OCI-LY7 (cell line): ENCODE results near the gene LRP1B. TPM values are rescaled to one million over a fixed set of nuclear protein-coding genes. Genes with fewer than 3 reads are reported as not detected.

Experiments used
- BruUV-seq: library from RNA; stranded (reverse); fragments of 400-500 nt; replicated peaks from 2 replicates; lab custom pipeline; 2021; lab: Mats Ljungman, UMichigan
- CTCF ChIA-PET: fragments of 300-600 bp; sonication (Branson Sonifier 250); formaldehyde crosslinking; loops from one replicate; lab custom pipeline; 2022; ENCODE audit warnings: antibody characterized with exemption; ENCODE audit not compliant: unreplicated experiment; lab: Charles Lee
- POLR2A ChIA-PET: fragments of 300-600 bp; sonication (Branson Sonifier 250); formaldehyde crosslinking; loops from one replicate; lab custom pipeline; 2022; ENCODE audit warnings: antibody characterized with exemption; lab: Charles Lee
- DNase-seq: peaks from one replicate; pipeline ENCODE4 v3.0.0-alpha.2; 2015; ENCODE audit warnings: low spot score
- H2AFZ ChIP-seq: fragments of 200-600 bp; sonication (generic), shearing (Covaris generic); 2 replicates; pipeline ENCODE4 v1.6.1; 2014; ENCODE audit warnings: mild to moderate bottlenecking, antibody characterized with exemption, low read length, moderate library complexity
- H3K27ac ChIP-seq: fragments of 200-600 bp; sonication (generic); 2 replicates; pipeline ENCODE4 v1.5.1; 2014; ENCODE audit warnings: mixed run types, low read depth, mild to moderate bottlenecking, moderate library complexity, low read length, inconsistent platforms; ENCODE audit not compliant: poor library complexity, severe bottlenecking
- H3K36me3 ChIP-seq: fragments of 200-600 bp; sonication (generic); 2 replicates; pipeline ENCODE4 v1.6.1; 2014; ENCODE audit warnings: mild to moderate bottlenecking, antibody characterized with exemption, low read length, moderate library complexity, mixed read lengths; ENCODE audit not compliant: insufficient read depth
- H3K4me1 ChIP-seq: fragments of 200-600 bp; sonication (generic); 2 replicates; pipeline ENCODE4 v1.5.1; 2014; ENCODE audit warnings: mild to moderate bottlenecking, low read length; ENCODE audit not compliant: insufficient read depth, poor library complexity, severe bottlenecking
- H3K4me2 ChIP-seq: fragments of 200-600 bp; sonication (generic); 2 replicates; pipeline ENCODE4 v1.6.1; 2014; ENCODE audit warnings: mild to moderate bottlenecking, low read length
- H3K4me3 ChIP-seq: fragments of 200-600 bp; sonication (generic); 2 replicates; pipeline ENCODE4 v1.5.1; 2014; ENCODE audit warnings: mild to moderate bottlenecking, low read depth, low read length; ENCODE audit not compliant: poor library complexity, severe bottlenecking
- H3K79me2 ChIP-seq: fragments of 200-600 bp; sonication (generic); 2 replicates; pipeline ENCODE4 v1.6.1; 2016; ENCODE audit warnings: low read depth, mild to moderate bottlenecking, low read length, moderate library complexity, mixed read lengths; ENCODE audit not compliant: insufficient read depth
- H3K9me2 ChIP-seq: fragments of 200-600 bp; sonication (generic); 2 replicates; pipeline ENCODE4 v1.6.1; 2016; ENCODE audit warnings: mild to moderate bottlenecking, low read length, mixed read lengths; ENCODE audit not compliant: insufficient read depth
- H3K9me3 ChIP-seq: fragments of 200-600 bp; sonication (generic); 2 replicates; pipeline ENCODE4 v1.6.1; 2014; ENCODE audit warnings: mild to moderate bottlenecking, mixed run types, low read length, mixed read lengths
- H4K20me1 ChIP-seq: fragments of 200-600 bp; sonication (generic); 2 replicates; pipeline ENCODE4 v1.6.1; 2014; ENCODE audit warnings: mild to moderate bottlenecking, antibody characterized with exemption, low read length, moderate library complexity, mixed read lengths; ENCODE audit not compliant: insufficient read depth
- CTCF ChIP-seq: fragments of 200-600 bp; sonication (generic); conservative IDR thresholded peaks from 2 replicates; pipeline ENCODE4 v1.5.1; 2014; ENCODE audit warnings: mild to moderate bottlenecking, antibody characterized with exemption, low read length, moderate library complexity, mixed read lengths
- EZH2phosphoT487 ChIP-seq: fragments of 200-600 bp; sonication (generic); IDR thresholded peaks from 2 replicates; pipeline ENCODE4 v1.6.1; 2018; ENCODE audit warnings: low read depth, borderline replicate concordance, mild to moderate bottlenecking, mixed run types, antibody characterized with exemption, low read length, moderate library complexity, mixed read lengths
- intact Hi-C: fragments of 100-400 bp; cut with micrococcal nuclease; formaldehyde crosslinking; loops from one replicate; pipeline ENCODE4 v1.10.0; 2022; ENCODE audit not compliant: unreplicated experiment
- total RNA-seq, 2 experiments: library from RNA; depleted of rRNA in 1 of 2; stranded (reverse); fragments of >200 nt in 1 of 2; shearing (Covaris generic) in 1 of 2; gene quantifications; 2 replicates each; pipeline ENCODE4 v1.2.3, GENCODE V29; 2014 to 2022

The LRP1B gene
- total RNA-seq, 2 experiments from 2014 or later, result not detected

- Histone ChIP-seq H4K20me1 (no peaks in the 10 kb centered on the region), H2AFZ (no peak overlapping the region), H3K79me2 (no peaks in the 10 kb centered on the region), H3K27ac (no peak overlapping the region), H3K4me1 (no peaks in the 10 kb centered on the region), H3K9me3 (no peaks in the 10 kb centered on the region), H3K9me2 (no peaks in the 10 kb centered on the region), H3K4me3 (no peak overlapping the region), H3K4me2 (no peak overlapping the region), H3K36me3 (no peaks in the 10 kb centered on the region)
- intact Hi-C loops, result no loop called here
- ChIA-PET CTCF (no interaction called here), POLR2A (interaction anchor here (1.1 kb wide), 1 partner anchor 44 kb away, joined by 3 read pairs; no protein-coding TSS in a partner anchor)
- no peak for DNase-seq
- no TSS peak for BruUV-seq
- TF ChIP-seq EZH2phosphoT487 (no peak), CTCF (no peak)
Measured at GRCh38 chr2:141482697-141483096, 648.1 kb downstream of the LRP1B start.

DNA sequence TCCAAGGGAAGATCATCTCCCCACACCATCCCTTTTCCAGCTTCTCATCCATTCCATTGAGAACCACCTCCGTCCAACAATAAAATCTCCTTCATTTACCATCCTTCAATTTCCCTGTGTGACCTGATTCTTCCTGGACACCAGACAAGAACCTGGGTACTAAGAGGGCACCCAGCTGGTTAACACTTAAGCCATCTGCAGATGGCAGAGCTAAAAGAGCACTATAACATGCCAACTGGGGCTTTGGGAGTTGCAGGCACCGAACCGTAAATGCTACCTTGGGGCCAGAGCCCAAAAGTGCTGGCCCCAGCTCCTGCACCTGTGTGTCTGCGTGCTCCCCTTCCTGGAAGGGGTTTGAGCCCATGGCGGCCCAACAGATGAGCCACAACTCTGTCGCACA lies 655.0 kb downstream of the LRP1B start:
- no peaks in the 10 kb centered on the region for H3K79me2 ChIP-seq
- H4K20me1 ChIP-seq, result no peaks in the 10 kb centered on the region
- H3K27ac ChIP-seq, result no peak overlapping the region
- no peak overlapping the region for H2AFZ ChIP-seq
- ChIA-PET CTCF (no interaction called here), POLR2A (no interaction called here)
- H3K4me2 ChIP-seq, result no peak overlapping the region
- no peak for TF ChIP-seq EZH2phosphoT487
- no peak for TF ChIP-seq CTCF
- no peaks in the 10 kb centered on the region for H3K36me3 ChIP-seq
- no peak for DNase-seq
- H3K4me3 ChIP-seq, result no peak overlapping the region
- H3K9me3 ChIP-seq, result no peaks in the 10 kb centered on the region
- intact Hi-C loops, result no loop called here
- no peaks in the 10 kb centered on the region for H3K4me1 ChIP-seq
- H3K9me2 ChIP-seq, result no peaks in the 10 kb centered on the region
- BruUV-seq, result no TSS peak

DNA sequence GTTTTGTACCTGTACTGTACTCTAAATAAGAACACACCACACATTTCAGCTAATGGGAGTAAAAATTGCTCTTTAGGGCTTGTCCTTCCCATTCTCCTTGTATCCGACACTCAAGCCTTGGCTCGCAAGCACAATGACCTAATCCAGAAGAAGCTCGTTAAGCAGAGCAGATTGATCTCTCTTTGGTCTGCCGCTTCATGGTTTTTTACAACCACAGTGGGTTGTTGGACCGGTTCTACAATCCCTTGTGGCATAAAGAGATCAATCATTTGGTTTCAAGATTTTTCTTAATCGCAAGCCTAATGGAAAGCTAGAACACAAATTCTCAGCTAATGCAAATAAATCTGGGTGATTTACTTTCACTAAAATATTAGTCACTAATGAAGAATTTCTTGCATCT lies 662.1 kb downstream of the LRP1B start:
- intact Hi-C loops, result no loop called here
- no peak overlapping the region for H3K27ac ChIP-seq
- no peak overlapping the region for H3K4me3 ChIP-seq
- DNase-seq, result no peak
- no TSS peak for BruUV-seq
- no peaks in the 10 kb centered on the region for H3K9me2 ChIP-seq
- no peaks in the 10 kb centered on the region for H3K4me1 ChIP-seq
- no peak for TF ChIP-seq CTCF
- TF ChIP-seq EZH2phosphoT487, result no peak
- H2AFZ ChIP-seq, result no peak overlapping the region
- CTCF ChIA-PET, result no interaction called here
- H3K36me3 ChIP-seq, result no peaks in the 10 kb centered on the region
- H4K20me1 ChIP-seq, result no peaks in the 10 kb centered on the region
- no peaks in the 10 kb centered on the region for H3K79me2 ChIP-seq
- no peak overlapping the region for H3K4me2 ChIP-seq
- POLR2A ChIA-PET, result interaction anchor here (1.7 kb wide), 1 partner anchor 31 kb away, joined by 4 read pairs; no protein-coding TSS in a partner anchor
- H3K9me3 ChIP-seq, result no peaks in the 10 kb centered on the region
